Caco-2 (cell line): ENCODE measurements around the gene ZNRF1. TPM values are rescaled to one million over a fixed set of nuclear protein-coding genes. Genes with fewer than 3 reads are reported as not detected.

Source experiments
- BruUV-seq: library from RNA; stranded (reverse); fragments of 400-500 nt; replicated peaks from 2 replicates; lab custom pipeline; 2021; lab: Mats Ljungman, UMichigan
- CTCF ChIA-PET: fragments of 300-600 bp; sonication (Branson Sonifier 250); formaldehyde crosslinking; loops from one replicate; lab custom pipeline; 2022; ENCODE audit warnings: antibody characterized with exemption; lab: Charles Lee
- POLR2A ChIA-PET: fragments of 300-600 bp; sonication (Branson Sonifier 250); formaldehyde crosslinking; loops from one replicate; lab custom pipeline; 2022; ENCODE audit warnings: antibody characterized with exemption; lab: Charles Lee
- DNase-seq, 2 experiments: peaks; one replicate each; pipeline versions ENCODE4 v3.0.0 to v3.0.0-alpha.2; 2020 to 2022
- H3K27me3 ChIP-seq: replicated peaks from 2 replicates; pipeline ENCODE4 v1.6.0; 2011; ENCODE audit warnings: low read length; ENCODE audit not compliant: control insufficient read depth, insufficient read depth
- H3K36me3 ChIP-seq: 2 replicates; pipeline ENCODE4 v1.5.1; 2011; ENCODE audit warnings: low read length; ENCODE audit not compliant: control insufficient read depth, insufficient read depth
- H3K4me1 ChIP-seq: fragments of 250-450 bp; sonication (Bioruptor Pico); 2 replicates; pipeline ENCODE4 v1.5.1; 2020; ENCODE audit warnings: mild to moderate bottlenecking
- H3K4me3 ChIP-seq: 2 replicates; pipeline ENCODE4 v1.5.1; 2011; ENCODE audit warnings: low read depth, mild to moderate bottlenecking, control low read depth, low read length
- H3K9me3 ChIP-seq: fragments of 250-450 bp; sonication (Bioruptor Pico); 2 replicates; pipeline ENCODE4 v1.5.1; 2020; ENCODE audit warnings: mild to moderate bottlenecking, moderate library complexity
- H3K27ac Mint-ChIP-seq: one replicate; pipeline ENCODE4 v1.8.0; 2022; ENCODE audit warnings: mixed read lengths; ENCODE audit not compliant: unreplicated experiment
- H3K27me3 Mint-ChIP-seq: one replicate; pipeline ENCODE4 v1.8.0; 2022; ENCODE audit warnings: mixed read lengths; ENCODE audit not compliant: insufficient read depth, unreplicated experiment
- H3K36me3 Mint-ChIP-seq: one replicate; pipeline ENCODE4 v1.8.0; 2022; ENCODE audit warnings: mild to moderate bottlenecking, mixed read lengths; ENCODE audit not compliant: insufficient read depth, unreplicated experiment
- H3K4me1 Mint-ChIP-seq: one replicate; pipeline ENCODE4 v1.8.0; 2022; ENCODE audit warnings: low read depth, mixed read lengths; ENCODE audit not compliant: unreplicated experiment
- H3K4me3 Mint-ChIP-seq: one replicate; pipeline ENCODE4 v1.8.0; 2022; ENCODE audit warnings: mild to moderate bottlenecking, moderate library complexity, mixed read lengths; ENCODE audit not compliant: unreplicated experiment
- H3K9me3 Mint-ChIP-seq: one replicate; pipeline ENCODE4 v1.8.0; 2022; ENCODE audit warnings: mixed read lengths; ENCODE audit not compliant: unreplicated experiment
- intact Hi-C: fragments of 100-400 bp; cut with micrococcal nuclease; formaldehyde crosslinking; loops from one replicate; pipeline ENCODE4 v1.10.0; 2022; ENCODE audit not compliant: unreplicated experiment
- total RNA-seq: library from RNA; stranded (reverse); gene quantifications from 2 replicates; pipeline ENCODE4 v1.2.3, GENCODE V29; 2022
- TF ChIP-seq, protein P1 (sequence below), 2 experiments: fragments of 200-600 bp in 1 of 2; IDR thresholded peaks; 1 replicate in 1 of 2; 2 replicates in 1 of 2; pipeline versions ENCODE4 v1.5.1 to v1.8.0; 2011 to 2022; ENCODE audit warnings: antibody characterized with exemption in 1 of 2, control low read depth in 1 of 2, inconsistent platforms in 1 of 2, low read depth in 1 of 2, low read length in 1 of 2, mild to moderate bottlenecking in 1 of 2, moderate library complexity in 1 of 2; ENCODE audit not compliant: insufficient read depth in 1 of 2, severe bottlenecking in 1 of 2, unreplicated experiment in 1 of 2

Gene ZNRF1
- total RNA-seq, 1 experiment from 2014 or later: 68.6 TPM

DNA sequence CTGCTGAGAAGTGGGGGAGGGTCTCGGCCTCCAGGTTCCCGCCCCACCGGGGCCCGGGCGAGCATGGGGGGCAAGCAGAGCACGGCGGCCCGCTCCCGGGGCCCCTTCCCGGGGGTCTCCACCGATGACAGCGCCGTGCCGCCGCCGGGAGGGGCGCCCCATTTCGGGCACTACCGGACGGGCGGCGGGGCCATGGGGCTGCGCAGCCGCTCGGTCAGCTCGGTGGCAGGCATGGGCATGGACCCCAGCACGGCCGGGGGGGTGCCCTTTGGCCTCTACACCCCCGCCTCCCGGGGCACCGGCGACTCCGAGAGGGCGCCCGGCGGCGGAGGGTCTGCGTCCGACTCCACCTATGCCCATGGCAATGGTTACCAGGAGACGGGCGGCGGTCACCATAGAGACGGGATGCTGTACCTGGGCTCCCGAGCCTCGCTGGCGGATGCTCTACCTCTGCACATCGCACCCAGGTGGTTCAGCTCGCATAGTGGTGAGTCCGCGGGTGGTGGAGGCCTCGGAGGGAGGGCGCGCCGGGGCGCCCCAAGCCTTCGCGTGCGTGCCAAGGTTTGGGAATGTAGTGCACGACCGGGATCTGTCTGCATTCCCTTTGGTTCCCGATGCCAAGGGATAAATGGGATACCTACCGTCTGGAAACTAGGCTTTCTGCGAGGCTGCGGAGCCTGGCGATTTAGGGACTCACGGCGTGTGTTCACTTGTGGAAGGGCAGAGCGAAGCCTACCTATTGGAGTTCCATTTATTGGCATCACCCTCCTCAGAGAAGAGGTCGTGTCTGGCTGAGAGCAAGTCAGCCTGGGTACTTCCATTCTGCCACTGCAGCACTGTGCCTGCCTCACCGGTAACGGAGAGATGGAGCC is 1.0 kb downstream of the ZNRF1 start:
- H3K4me3 Mint-ChIP-seq: peak overlapping the region; percentile 95
- Histone ChIP-seq H3K27me3 (no peaks in the 10 kb centered on the region), H3K9me3 (no peaks in the 10 kb centered on the region), H3K4me3 (peak overlapping the region; percentile 88), H3K36me3 (0 out of 2 replicates have a peak, but pooled peaks cover 1% of the 10 kb centered on the region), H3K4me1 (peaks cover 46% of the 10 kb centered on the region)
- H3K27me3 Mint-ChIP-seq: no peaks in the 10 kb centered on the region
- peaks cover 16% of the 10 kb centered on the region for H3K36me3 Mint-ChIP-seq
- peaks cover 51% of the 10 kb centered on the region for H3K4me1 Mint-ChIP-seq
- CTCF ChIA-PET: interaction anchor here (0.8 kb wide), 1 partner anchor 111 kb away, joined by 4 read pairs; no protein-coding TSS in a partner anchor
- peak; percentile 67 to 74 for DNase-seq
- peak overlapping the region; percentile 84 for H3K27ac Mint-ChIP-seq
- TF ChIP-seq, protein P1, sequence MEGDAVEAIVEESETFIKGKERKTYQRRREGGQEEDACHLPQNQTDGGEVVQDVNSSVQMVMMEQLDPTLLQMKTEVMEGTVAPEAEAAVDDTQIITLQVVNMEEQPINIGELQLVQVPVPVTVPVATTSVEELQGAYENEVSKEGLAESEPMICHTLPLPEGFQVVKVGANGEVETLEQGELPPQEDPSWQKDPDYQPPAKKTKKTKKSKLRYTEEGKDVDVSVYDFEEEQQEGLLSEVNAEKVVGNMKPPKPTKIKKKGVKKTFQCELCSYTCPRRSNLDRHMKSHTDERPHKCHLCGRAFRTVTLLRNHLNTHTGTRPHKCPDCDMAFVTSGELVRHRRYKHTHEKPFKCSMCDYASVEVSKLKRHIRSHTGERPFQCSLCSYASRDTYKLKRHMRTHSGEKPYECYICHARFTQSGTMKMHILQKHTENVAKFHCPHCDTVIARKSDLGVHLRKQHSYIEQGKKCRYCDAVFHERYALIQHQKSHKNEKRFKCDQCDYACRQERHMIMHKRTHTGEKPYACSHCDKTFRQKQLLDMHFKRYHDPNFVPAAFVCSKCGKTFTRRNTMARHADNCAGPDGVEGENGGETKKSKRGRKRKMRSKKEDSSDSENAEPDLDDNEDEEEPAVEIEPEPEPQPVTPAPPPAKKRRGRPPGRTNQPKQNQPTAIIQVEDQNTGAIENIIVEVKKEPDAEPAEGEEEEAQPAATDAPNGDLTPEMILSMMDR (IDR thresholded peaks at IDR 0.05; ENCODE audit: insufficient read depth in 1 of 2, low read depth in 1 of 2, low read length in 1 of 2, severe bottlenecking in 1 of 2, unreplicated experiment in 1 of 2): no peak
- intact Hi-C loops: loop anchor here (2.0 kb wide), 1 partner anchor 29 kb away; no protein-coding TSS in a partner anchor
- BruUV-seq: no TSS peak
- H3K9me3 Mint-ChIP-seq: no peaks in the 10 kb centered on the region
- POLR2A ChIA-PET: no interaction called here

DNA sequence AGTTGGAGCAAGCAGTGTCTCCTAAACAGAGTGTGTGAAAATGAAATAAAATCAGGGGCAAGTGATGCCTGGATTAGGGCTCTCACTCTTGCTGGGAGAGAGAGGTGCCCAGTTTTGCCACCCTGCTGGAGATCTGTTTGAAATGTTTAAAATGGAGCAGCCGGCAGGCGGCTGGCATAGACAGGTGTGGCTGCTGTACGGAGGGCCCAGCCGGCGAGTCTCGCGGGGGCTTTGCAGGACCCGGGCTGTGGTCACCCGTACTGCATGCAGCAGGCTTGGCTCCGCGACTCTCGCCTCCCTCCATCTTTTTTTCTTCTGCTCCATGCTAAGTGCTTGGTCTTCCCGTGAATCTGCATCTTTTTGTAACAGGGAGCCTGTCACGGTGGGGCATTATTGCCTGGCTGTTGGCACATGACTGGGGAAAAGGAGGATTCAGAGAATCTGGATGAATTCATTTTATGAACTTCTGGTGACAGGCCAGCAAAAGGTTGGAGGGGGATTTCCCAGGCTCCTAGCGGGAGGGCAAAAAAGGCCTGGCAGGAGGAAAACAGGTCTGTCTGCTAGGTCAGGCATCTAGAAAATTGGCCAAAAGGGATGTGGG is 1.8 kb downstream of the ZNRF1 start:
- H3K9me3 Mint-ChIP-seq: no peaks in the 10 kb centered on the region
- no peaks in the 10 kb centered on the region for H3K9me3 ChIP-seq
- peaks cover 51% of the 10 kb centered on the region for H3K4me1 Mint-ChIP-seq
- 0 out of 2 replicates have a peak, but pooled peaks cover 1% of the 10 kb centered on the region for H3K36me3 ChIP-seq
- H3K36me3 Mint-ChIP-seq: peaks cover 16% of the 10 kb centered on the region
- ChIA-PET CTCF (no interaction called here), POLR2A (no interaction called here)
- no TSS peak for BruUV-seq
- H3K27me3 Mint-ChIP-seq: no peaks in the 10 kb centered on the region
- H3K4me3 Mint-ChIP-seq: peak overlapping the region; percentile 95
- no peaks in the 10 kb centered on the region for H3K27me3 ChIP-seq
- peak overlapping the region; percentile 88 for H3K4me3 ChIP-seq
- DNase-seq: no peak
- intact Hi-C loops: loop anchor here (2.0 kb wide), 1 partner anchor 28 kb away; no protein-coding TSS in a partner anchor
- H3K4me1 ChIP-seq: peaks cover 43% of the 10 kb centered on the region
- TF ChIP-seq, protein P1 (IDR thresholded peaks at IDR 0.05; ENCODE audit: insufficient read depth in 1 of 2, low read depth in 1 of 2, low read length in 1 of 2, severe bottlenecking in 1 of 2, unreplicated experiment in 1 of 2): no peak
- H3K27ac Mint-ChIP-seq: peak overlapping the region; percentile 32

DNA sequence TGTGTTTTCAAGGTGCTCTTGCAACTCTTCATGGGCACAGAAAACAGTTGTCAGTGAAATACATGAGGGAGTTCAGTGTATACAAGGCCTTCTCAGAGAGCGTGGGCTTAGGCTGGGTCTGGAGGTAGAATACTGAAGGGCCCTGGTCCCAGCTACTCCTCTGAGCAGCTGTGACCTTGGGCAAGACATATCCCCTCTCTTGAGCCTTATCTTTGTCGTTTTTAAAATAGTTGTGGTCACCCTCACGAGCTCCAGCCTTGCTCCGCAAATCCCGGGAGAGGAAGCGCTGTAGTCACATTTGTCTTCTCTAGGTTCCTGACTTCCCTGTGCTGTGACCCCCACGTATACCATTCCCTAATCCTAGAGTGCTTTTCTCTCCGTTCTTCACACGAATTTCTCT is 3.6 kb downstream of the ZNRF1 start:
- Mint-ChIP-seq H3K4me3 (no peak overlapping the region), H3K27ac (no peak overlapping the region), H3K4me1 (peaks cover 41% of the 10 kb centered on the region), H3K27me3 (no peaks in the 10 kb centered on the region), H3K36me3 (peaks cover 16% of the 10 kb centered on the region), H3K9me3 (no peaks in the 10 kb centered on the region)
- Histone ChIP-seq H3K9me3 (no peaks in the 10 kb centered on the region), H3K4me3 (no peak overlapping the region), H3K36me3 (0 out of 2 replicates have a peak, but pooled peaks cover 1% of the 10 kb centered on the region), H3K27me3 (no peaks in the 10 kb centered on the region), H3K4me1 (peaks cover 38% of the 10 kb centered on the region)
- CTCF ChIA-PET: no interaction called here
- POLR2A ChIA-PET: interaction anchor here (1.1 kb wide), 1 partner anchor 17 kb away, joined by 3 read pairs; the partner anchor contains the start of gene WDR59
- intact Hi-C loops: no loop called here
- TF ChIP-seq, protein P1 (IDR thresholded peaks at IDR 0.05; ENCODE audit: insufficient read depth in 1 of 2, low read depth in 1 of 2, low read length in 1 of 2, severe bottlenecking in 1 of 2, unreplicated experiment in 1 of 2): no peak
- no peak for DNase-seq
- no TSS peak for BruUV-seq
